ENCODE measurements around the gene VWF.

Gene VWF

GRCh38 chr12:5947006-5947405 is 177.5 kb downstream of the VWF start:
- DNase-seq (ENCODE audit: low spot score) = peak; percentile 37

- no peak for DNase-seq (ENCODE audit: low spot score)
These were observed 178.1 kb downstream of the VWF start for GRCh38 chr12:5946388-5946787.

DNA sequence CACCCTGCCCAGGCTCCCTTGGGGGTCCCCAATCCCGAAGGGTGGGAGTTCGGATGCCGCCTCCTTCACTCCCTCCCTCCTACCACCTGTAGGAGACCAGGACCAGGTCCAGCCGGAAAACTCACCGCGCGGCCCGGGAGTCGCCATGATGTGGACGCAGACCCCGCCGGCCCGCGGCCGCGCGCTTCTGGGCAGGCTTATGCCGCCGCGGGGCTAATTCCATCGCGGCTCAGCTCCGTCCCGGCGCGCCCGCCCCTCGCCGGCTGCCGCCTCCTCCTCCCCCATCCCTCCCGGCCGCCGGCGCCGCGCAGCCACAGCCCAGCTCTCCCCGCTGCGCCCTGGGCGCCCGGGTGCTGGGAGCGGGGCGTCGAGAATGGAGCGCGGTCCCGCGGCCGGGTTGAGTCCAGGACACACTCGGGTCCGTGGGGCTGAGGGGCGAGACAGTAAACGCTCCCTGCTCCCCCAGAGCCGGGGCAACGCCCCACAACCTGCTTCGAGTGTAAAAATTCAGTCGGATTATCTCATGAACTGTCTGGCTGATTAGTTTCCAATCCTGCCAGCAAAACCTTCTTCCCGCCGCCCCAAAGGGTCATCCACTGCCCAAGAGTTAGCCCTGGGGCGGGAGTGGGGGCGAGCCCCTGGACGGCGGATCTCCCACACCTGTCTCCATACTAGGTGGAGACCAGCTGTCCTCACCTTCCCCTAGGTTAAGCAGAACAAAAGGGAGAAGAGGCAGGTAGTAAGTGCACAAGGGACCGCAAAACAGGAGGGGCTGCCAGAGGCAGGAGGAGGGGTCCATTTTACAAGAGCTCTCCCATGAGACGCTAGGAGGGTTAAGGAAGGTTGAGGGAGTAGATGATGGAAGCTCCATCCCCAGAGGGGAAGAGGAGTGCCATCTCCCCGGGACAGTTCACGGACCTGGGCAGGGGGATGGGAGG is 179.1 kb downstream of the VWF start, which contains the start of gene ANO2:
ANO2 (minus strand) TSS at position 189 of the 938 bp plus-strand sequence; CDS start at position 147, 42 bp downstream.
- DNase-seq (ENCODE audit: low spot score) = peak; percentile 90

GRCh38 chr12:5944688-5945070 is 179.8 kb downstream of the VWF start:
- DNase-seq (ENCODE audit: low spot score) = no peak

- peak; percentile 49 for DNase-seq (ENCODE audit: low spot score)
These were observed 180.4 kb downstream of the VWF start for GRCh38 chr12:5944053-5944452.

DNA sequence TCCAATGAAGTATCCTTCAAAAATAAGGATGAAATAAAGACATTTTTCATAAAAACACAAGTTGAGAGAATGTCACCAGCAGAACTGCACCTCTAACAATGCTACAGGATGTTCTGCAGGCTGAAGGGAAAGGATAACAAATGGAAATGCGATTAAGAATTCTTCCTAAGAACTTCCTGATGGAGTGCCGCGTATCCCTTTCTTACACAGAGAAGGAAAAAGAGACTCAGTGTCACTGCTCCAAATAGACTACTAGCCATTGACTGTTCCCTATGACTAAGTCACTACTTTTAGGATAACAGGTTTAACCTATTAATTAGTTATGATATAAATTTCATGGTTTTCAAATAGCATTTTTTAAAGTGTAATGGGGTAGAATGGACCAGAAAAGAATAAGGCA is 182.6 kb downstream of the VWF start:
- DNase-seq (ENCODE audit: low spot score) = no peak

DNA sequence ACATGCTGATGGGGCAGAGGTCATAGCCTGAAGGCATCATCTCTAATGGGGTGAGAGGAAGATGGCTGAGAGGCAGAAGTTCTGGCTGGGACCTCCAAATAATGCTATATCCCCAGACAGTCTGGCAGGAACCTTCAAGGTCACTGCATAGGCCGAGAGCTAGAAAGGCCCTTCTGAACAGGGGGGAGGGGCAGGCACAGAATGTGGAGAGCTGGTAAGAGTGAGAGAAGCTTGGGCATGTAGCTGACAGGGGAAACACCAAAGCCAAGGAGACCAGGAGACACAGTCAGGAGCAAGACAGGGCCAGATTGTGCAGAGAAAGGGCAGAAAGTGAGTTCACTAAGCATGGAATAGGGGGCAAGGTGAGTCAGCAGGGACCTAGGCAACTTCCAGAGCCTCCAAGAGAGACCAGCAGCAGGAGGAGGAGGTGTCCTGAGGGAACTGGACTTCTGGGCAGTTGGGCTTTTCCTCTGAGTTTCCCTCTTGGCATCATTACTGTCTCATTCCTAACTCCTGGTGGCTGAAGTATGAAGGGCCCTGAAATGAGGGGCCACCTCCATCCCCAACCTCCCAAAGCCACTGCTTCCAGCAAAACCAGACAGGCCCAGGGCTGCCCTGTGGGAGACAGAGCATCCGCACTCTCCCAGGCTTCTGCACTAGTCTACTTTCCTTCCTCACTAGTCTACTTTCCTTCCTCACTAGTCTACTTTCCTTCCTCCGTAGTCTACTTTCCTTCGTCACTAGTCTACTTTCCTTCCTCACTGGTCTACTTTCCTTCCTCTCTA is 196.5 kb downstream of the VWF start:
- DNase-seq (ENCODE audit: low spot score) = no peak

DNA sequence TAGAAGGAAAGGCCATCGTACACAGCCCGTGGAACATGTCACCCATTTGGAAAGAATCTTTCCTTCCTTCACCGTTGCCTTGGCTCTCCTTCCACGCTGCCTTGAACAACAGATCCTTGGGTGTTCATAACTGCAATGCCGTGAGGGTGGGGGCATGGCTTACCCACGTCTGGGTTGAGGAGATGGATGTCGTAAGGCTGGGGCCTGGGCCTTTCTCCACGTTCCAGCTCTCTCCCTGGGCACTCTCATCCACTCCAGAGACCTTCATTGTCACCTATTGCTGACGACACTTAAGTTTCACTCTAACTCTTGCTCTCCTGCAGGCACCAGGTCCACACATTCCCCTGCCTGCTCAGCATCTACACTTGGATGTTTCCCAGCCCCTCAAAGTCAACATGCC is 198.8 kb downstream of the VWF start:
- DNase-seq (ENCODE audit: low spot score) = peak; percentile 32

DNA sequence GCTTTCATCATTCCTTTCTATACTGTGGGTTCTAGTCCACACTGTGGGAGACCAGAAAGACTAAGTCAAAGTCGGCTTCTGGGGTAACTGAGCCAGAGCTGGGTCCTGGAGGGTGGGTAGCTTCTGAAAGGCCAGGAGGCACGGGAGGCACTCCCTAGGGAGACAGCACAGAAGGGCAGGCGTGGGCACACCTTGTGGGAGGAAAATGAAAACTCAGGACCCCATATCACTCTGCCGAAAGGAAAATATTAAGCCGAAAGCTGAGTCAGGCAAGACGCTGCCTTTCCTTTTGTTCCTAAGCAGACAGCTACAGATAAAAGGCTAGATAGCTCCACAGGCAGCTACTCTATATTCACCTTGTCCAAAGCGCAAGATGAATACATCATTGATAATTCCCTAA is 200.1 kb downstream of the VWF start:
- DNase-seq (ENCODE audit: low spot score) = no peak

DNA sequence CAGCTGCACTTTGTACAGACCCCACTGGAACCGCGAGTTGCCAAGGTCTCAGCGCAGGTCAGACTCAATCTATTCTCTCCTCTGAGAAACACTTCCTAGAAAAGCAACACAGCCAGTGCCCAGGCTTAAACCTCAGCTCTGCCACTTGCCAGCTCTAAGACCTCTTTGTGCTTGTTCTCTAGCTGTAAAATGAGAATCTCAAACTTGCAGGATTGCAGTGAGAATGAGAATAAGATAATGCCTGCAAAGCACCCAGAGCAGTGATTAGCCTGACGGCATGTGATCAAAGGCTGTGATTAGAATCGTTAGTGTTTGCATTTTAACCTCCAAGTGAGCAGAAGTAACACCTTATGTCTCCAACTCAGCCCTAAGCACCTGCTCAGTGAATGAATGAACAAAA is 200.7 kb downstream of the VWF start:
- DNase-seq (ENCODE audit: low spot score) = peak; percentile 46

DNA sequence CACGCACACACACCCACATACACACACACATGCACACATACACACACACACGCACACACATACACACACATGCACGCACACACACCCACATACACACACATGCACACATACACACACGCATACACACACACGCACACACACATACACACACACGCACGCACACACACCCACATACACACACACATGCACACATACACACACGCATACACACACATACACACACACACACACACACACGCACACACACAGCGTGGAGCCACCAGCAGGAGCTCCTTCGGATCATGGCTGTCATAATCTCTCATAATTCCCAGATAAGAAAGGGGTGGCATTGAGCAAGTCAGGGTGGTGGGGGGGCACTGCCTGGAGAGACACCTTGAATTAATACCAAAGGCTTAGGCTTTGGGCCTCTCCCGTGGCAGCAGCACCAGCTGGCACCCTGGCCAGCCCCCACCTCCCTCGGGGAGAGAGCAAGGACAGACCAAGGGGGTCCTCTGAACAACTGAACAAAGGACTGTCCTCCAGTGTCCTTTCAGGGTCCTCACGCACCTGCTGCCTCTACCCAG is 201.3 kb downstream of the VWF start:
- no peak for DNase-seq (ENCODE audit: low spot score)

DNA sequence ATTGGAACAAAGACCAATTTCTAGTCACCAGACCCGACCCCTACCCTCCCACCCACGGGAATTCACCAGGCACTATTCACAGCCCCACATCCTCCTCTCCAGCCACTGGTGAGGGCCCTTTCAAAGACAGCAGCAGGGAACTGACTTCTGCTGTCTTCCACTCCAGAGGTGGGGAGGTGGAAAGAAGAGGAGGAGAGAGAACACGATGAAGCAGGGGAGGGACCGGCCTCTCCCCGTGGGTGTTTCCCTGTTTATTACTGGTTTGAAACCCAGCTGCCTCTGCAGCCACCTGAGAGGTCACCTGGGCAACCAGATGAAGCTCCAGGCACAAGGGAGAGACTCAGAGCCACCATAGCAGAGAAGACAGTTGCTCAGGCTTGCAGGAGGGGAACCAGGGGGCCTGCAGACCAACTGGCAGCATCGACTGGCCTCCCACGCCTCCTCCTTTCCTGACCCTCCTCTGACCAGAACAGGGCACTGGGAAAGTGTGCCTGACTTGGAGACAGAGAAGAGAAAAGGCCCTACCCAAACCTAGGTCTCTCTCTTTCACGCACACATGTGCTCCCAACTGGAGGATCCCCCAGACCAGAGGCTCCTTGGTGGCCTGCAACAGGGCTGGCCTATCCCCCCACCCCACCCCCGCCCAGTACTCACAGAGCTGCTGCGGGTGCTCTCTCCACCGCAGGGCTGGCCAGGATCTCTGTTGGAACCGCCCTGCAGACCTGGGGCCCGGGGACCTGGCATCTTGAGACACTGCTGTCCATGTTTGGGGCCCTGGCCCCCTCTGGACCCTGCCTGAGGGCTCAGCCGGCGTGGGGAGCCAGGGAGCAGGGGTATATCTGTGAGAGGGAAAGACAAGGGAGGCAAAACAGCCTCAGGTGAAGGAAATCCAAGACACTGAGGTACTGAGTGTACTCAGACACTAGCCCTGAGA is 202.2 kb downstream of the VWF start:
- DNase-seq (ENCODE audit: low spot score) = peak; percentile 48

- DNase-seq (ENCODE audit: low spot score) = peak; percentile 44
These were observed 203.2 kb downstream of the VWF start for GRCh38 chr12:5921027-5921909.

DNA sequence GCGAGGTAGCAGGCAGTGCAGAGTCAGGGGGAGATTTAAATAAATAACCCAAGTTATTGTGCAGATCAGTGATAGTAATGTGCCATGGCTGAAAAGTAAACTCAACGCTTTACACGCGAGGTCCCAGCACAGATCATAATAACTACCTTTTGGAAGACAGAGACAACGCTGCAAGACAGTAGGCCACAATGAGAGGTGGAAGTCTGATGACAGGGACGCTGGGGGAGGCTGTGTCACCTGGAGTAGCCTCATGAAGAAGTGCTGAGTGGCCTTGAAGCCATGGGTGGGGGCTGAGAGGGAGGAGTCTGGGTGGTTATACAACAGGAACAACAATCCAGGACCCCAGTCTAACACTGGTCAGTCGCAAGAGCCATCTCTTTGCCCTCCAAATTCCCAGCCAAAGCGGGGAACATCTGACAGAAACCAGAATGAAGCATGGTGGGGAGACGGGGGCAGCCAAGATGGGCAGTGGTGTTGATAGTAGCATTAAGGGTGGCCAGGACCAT is 207.6 kb downstream of the VWF start:
- DNase-seq (ENCODE audit: low spot score) = no peak

- DNase-seq (ENCODE audit: low spot score) = no peak
These were observed 209.0 kb downstream of the VWF start for GRCh38 chr12:5915511-5915910.

DNA sequence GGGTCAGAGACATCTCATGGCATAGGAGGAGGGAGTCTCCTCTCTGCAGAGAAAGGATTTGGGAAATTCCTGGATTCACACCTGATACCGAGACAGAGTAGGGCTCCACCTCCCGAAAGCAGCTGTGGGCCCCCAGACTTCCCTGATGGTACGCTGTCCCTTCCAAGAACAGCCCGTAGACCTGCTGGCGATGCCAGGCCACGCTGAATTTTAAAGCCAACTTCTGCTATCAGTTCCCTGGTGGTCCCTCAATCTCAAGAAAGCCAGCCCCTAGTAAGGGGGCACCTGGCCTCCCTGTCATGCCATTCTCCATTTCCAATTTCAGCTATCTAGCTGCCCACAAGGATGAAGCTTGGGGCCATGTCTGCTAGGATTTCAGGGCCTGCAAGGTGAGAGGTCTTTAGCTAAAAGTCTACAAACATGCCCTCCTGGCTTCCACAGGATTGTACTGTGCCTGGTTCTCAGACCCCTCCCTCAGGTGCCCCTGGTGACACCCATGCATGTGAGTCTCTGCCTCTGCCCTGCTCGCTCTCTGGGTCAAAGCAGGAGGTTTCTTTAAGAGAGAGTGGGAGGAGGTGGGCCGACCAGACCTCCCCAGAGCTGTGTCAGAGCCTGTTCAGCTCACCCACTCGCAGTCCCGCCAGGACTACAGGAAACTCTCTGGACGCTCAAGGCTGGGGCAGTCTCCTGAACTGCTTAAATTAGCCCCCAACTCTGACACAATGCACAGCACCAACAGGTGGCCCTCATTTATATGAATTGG is 209.9 kb downstream of the VWF start:
- DNase-seq (ENCODE audit: low spot score) = peak; percentile 39

DNA sequence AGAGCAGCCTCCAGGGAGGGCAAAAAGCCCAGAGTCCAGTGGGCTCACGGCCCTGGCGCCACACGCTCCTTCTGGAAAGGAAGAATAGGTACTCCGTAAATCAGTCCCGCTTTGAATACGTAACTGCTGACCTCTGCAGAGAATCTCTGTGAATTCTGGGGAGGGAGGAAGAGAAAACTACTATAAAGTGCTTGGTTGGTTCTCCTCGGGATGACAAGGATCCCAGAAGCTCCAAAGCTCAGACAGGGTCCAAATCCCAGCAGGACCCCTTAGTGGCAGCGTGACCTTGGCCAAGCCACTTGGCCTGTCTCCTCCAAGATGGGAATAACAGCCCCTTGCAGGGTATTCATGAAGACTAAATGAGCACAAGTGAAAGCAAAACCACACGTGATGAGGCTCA is 211.1 kb downstream of the VWF start:
- peak; percentile 42 for DNase-seq (ENCODE audit: low spot score)

GRCh38 chr12:5912437-5913334 is 211.8 kb downstream of the VWF start:
- peak; percentile 80 for DNase-seq (ENCODE audit: low spot score)
